Cortex of kidney (tissue), 1 donor: ENCODE data around the gene CHST13.

Source experiments
- DNase-seq: peaks from one replicate; lab custom pipeline; 2025; lab: John Stamatoyannopoulos, UW

CHST13 gene

GRCh38 chr3:126541628-126542339 is 17.8 kb downstream of the CHST13 start:
- DNase-seq, result no peak

- DNase-seq, result no peak
Observed at GRCh38 chr3:126542340-126543241, 18.6 kb downstream of the CHST13 start.

GRCh38 chr3:126543457-126544061 is 19.6 kb downstream of the CHST13 start:
- no peak for DNase-seq

- no peak for DNase-seq
Observed at GRCh38 chr3:126544596-126545281, 20.8 kb downstream of the CHST13 start.

DNA sequence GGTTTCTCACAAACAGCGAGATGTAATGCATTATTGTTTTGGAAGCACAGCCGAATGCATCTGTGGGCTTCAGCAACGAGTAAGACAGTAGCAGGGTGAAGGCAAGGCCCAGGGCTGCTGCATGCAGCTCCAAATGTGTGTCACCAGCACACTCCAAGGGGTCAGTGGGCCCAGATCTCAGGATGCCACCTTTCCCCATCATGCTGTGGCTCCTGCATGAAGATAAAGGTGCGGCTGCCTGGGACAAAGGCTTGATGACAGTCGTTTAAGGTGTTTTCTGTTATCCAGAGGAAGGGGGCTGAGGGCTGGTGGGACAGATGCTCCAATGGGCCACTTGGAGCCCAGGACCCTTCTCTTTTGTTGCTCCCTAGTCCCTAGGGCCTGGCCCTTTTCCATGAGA is 21.6 kb downstream of the CHST13 start:
- DNase-seq, result no peak

DNA sequence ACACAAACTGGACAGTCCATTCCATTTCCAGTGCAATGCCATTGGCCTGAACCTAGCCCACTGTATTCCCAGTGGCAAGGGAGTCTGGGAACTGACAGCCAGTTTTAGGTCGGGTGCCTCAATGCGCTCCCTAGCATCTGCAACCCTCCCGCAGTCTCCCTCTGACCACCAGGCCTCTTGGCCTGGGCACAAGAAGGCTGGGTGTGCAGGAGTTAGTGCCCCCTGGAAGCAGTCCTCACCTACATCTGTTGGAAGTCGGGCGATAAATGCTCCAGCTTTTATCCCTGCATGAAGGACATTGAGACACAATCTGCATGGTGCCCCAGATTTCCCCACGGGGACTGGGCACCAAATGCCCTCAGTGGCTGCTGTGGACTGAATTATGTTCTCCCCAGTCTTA is 22.1 kb downstream of the CHST13 start:
- DNase-seq, result no peak

GRCh38 chr3:126546549-126547239 is 22.7 kb downstream of the CHST13 start:
- DNase-seq, result no peak

- DNase-seq, result no peak
Observed at GRCh38 chr3:126547721-126548120, 23.8 kb downstream of the CHST13 start.

DNA sequence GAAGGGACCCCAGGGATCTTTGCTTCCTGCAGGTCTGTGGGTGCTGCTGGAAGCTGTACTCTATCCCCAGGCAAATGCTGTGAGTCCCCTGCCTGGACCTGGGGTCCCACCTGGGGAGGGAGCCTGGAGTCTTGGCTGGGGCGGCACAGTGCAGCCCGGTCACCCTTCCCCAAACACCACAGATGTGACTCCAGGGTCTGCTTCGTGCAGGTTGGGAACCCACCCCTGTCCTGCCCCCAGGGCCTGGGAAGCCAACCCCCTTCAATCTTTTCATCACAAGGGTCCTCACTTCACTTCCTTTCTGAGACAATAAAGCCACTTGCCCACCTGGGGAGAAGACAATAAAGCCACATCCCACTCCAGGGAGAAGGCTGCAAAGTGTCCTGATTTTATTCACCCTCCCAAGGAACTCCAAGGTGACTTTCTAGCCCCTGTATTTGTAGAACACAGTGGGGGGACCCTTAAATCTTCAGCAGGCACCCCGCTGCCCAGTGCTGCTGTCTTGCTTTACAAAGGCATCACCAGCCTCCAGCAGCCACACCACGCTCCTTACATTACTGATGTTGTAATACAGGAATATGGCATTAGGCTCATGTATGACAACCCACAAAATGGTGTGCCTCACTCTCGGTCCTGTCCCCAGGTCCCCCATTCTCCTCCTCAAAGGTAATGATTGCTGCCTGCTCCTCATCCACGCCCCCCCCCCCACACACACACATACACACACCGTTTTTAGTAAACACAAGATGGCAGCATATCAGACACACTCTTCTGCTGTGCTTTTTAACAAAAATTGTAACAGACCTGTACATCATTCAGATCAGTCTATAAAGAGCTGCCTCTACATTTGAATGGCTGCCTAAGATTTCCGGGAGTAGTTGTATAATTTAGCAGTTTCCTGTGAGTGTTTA is 24.9 kb downstream of the CHST13 start:
- no peak for DNase-seq

DNA sequence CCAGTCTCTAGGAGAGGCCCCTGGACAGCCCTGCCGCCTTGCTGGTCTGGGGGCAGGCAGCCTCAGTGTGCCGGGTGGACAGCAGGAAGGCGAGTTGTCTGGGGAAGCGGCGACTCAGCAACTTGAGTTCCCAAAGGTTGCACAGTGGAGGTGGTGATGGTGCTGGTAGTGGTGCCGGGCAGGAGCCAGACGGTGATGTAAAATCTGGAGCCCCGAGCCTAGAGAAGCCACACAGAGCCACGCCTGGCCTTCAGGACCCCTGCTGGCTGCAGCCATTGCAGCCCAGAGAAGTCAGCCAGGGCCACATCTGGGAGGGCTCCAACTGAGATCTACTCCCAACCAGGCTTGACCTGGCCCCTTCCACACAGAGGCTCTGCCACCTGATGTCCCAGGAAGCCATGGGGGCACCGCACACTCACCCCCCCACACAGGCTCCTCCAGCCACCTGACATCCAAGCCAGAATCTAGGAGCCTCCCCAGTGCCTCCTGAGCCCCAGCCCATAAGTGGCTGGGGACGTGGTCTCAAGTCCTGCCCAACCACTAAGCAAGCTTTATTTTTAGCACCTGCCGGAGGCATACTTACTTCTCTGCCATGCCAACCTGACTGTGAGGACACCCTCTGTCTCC is 26.0 kb downstream of the CHST13 start:
- DNase-seq, result no peak

- no peak for DNase-seq
Observed at GRCh38 chr3:126550488-126551051, 26.6 kb downstream of the CHST13 start.

GRCh38 chr3:126551121-126551838 is 27.3 kb downstream of the CHST13 start:
- DNase-seq, result no peak

DNA sequence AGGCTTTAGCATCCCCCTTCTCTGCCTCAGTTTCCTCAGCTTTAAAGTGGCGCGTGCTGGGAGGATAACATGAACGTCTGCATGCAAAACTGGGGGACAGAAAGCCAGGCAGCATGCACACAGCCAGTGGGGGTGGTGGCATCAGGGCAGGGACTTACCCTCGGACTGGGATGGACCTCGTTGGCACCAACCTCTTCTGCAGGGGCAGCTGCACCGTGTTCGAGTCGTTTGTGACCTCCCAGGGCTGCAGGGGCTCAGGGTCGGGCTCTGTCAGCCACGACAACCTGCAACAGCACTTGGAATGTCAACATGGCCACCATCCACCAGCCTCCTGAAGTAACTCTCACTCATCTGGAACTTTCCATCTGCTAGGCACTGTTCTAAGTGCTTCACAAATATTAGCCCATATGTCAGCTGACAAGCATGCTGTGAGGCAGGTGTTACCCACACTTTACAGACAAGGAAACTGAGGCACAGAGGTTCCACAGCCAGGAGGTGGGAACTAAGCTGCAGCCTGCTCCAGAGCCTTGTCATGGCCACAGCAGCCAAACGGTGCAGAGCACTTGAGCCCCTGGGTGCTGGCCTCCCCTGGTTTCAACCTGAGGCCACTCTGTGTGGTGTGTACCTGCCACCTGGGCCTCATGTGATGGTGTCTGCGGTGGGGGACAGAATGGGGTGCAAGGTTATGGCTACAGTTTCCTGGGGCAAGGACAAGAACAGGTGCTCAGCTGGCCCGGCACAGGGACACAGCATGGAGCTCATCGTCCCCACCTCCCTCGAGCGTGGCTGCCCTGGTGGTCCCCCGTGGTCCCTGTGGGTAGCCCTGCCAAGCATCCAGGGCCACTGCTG is 28.1 kb downstream of the CHST13 start:
- no peak for DNase-seq

GRCh38 chr3:126552688-126553283 is 28.8 kb downstream of the CHST13 start:
- DNase-seq, result no peak

GRCh38 chr3:126553284-126554084 is 29.5 kb downstream of the CHST13 start:
- DNase-seq, result no peak

GRCh38 chr3:126554560-126555525 is 30.9 kb downstream of the CHST13 start:
- DNase-seq, result no peak
